Muscle of leg (tissue), 11 donors: ENCODE results near the gene MDH2. TPM values are rescaled to one million over a fixed set of nuclear protein-coding genes. Genes with fewer than 3 reads are reported as not detected.
"Not testable (repeated sequence)": the region's sequence is repeated elsewhere in the genome, so short reads cannot be mapped to it uniquely, and the experiment has no call there.

Source experiments
- DNase-seq: peaks from one replicate; pipeline ENCODE4 v3.0.0; 2013
- H3K27ac ChIP-seq: one replicate; pipeline ENCODE4 v1.5.1; 2013; ENCODE audit warnings: mild to moderate bottlenecking, low read length, control low read depth
- H3K27me3 ChIP-seq: one replicate; pipeline ENCODE4 v1.6.1; 2013; ENCODE audit warnings: low read length; ENCODE audit not compliant: control insufficient read depth, insufficient read depth
- H3K36me3 ChIP-seq: one replicate; pipeline ENCODE4 v1.6.1; 2013; ENCODE audit warnings: low read length; ENCODE audit not compliant: control insufficient read depth, insufficient read depth
- H3K4me1 ChIP-seq: one replicate; pipeline ENCODE4 v1.6.1; 2013; ENCODE audit warnings: low read length; ENCODE audit not compliant: control insufficient read depth, insufficient read depth
- H3K4me3 ChIP-seq: one replicate; pipeline ENCODE4 v1.5.1; 2013; ENCODE audit warnings: low read length, control low read depth
- H3K9me3 ChIP-seq: replicated peaks from 2 replicates; pipeline ENCODE4 v1.6.1; 2013; ENCODE audit warnings: low read depth, low read length; ENCODE audit not compliant: control insufficient read depth
- WGBS: methylation state at CpG from one replicate; pipeline ENCODE4 v1.1.5; 2013; ENCODE audit warnings: missing lambda C conversion rate; ENCODE audit not compliant: insufficient coverage; 5-methylcytosine and 5-hydroxymethylcytosine counted together
- polyA plus RNA-seq, 8 donors: library from polyadenylated mRNA; unstranded; fragments of 120-200 nt; gene quantifications; one replicate each; pipeline versions ENCODE4 v1.2.1 to v1.2.3, GENCODE V29; 2013; ENCODE audit warnings: inconsistent platforms in 1 of 8, low replicate concordance in 1 of 8; ENCODE audit not compliant: insufficient read length in 8 of 8, insufficient read depth in 1 of 8
- total RNA-seq: library from RNA; stranded (reverse); fragments of 120-200 nt; gene quantifications from one replicate; pipeline ENCODE4 v1.2.4, GENCODE V29; 2013

MDH2 gene
- total and polyA plus RNA-seq, 9 donors, result 59.8 to 272 (median 244) TPM

DNA sequence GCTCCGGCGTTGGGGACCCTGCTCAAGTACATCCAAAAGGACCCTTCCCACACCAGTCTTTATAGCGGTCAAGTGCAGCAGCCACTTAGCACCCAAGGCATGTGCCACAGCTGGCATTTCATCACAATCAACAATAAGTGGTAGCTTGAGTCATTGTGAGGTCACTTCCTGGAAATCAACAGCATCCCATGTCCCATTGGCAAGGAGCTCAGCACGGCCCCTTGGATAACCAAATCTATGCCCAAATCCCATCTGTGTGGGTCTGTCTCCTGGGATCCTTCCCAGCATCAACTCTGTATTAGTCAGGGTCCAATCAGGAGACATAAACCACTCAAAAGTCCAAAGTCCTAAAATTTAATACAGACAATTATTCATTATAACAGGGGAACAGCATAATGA is 27.1 kb downstream of the MDH2 start:
- DNase-seq, result no peak
- no peak overlapping the region for H3K27ac ChIP-seq
- H3K9me3 ChIP-seq, result peaks cover 8% of the 10 kb centered on the region
- 97% methylated on average over 3 of the region's 4 CpGs for WGBS
- no peaks in the 10 kb centered on the region for H3K36me3 ChIP-seq
- H3K4me1 ChIP-seq, result no peaks in the 10 kb centered on the region
- no peak overlapping the region for H3K4me3 ChIP-seq
- H3K27me3 ChIP-seq, result no peaks in the 10 kb centered on the region

DNA sequence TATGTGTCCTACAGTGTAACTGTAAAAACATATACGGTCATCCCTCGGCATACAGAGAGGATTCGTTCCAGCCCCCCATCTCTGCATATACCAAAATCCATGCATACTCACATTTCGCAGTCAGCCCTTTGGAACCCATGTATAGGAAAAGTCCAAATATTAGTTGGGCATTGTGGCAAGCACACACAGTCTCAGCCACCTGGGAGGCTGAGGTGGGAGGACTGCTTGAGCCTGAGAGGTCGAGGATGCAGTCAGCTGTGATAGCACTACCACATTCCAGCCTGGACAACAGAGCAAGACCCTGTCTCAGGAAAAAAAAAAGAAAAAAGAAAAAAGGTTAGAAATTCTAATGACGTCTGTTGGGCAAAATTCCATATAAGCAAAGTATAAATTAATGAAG is 29.1 kb downstream of the MDH2 start:
- no peaks in the 10 kb centered on the region for H3K27me3 ChIP-seq
- peaks cover 8% of the 10 kb centered on the region for H3K9me3 ChIP-seq
- no peaks in the 10 kb centered on the region for H3K36me3 ChIP-seq
- WGBS, result no CpG with 5 or more reads among the region's 6 CpGs
- H3K4me1 ChIP-seq, result no peaks in the 10 kb centered on the region
- H3K4me3 ChIP-seq, result no peak overlapping the region
- DNase-seq, result no peak
- no peak overlapping the region for H3K27ac ChIP-seq

GRCh38 chr7:76077435-76077834 is 29.5 kb downstream of the MDH2 start:
- peaks cover 8% of the 10 kb centered on the region for H3K9me3 ChIP-seq
- H3K27me3 ChIP-seq, result no peaks in the 10 kb centered on the region
- H3K36me3 ChIP-seq, result no peaks in the 10 kb centered on the region
- 62% methylated on average over 1 of the region's 3 CpGs for WGBS
- H3K4me3 ChIP-seq, result no peak overlapping the region
- H3K27ac ChIP-seq, result no peak overlapping the region
- DNase-seq, result no peak
- H3K4me1 ChIP-seq, result no peaks in the 10 kb centered on the region

DNA sequence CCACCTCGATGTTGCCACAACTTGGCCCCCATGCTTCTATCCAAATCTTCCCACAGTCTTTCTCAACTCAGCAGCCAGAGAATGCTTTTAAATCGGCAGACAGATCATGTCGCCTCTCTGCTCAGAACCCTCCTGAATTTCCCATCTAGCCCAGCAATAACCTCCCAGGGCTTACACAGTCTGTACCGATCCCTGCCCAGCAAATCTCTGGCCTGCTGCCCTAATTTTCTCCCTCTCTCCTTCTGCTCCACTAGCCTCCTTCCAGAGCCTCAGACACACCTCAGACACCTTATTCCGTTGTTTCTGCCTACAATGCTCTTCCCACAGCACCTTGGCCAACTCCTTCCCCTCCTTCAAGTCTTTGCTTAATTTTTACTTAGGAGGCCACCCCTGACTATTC is 32.3 kb downstream of the MDH2 start:
- H3K4me3 ChIP-seq, result no peak overlapping the region
- DNase-seq, result no peak
- no peak overlapping the region for H3K27ac ChIP-seq
- H3K9me3 ChIP-seq, result peaks cover 3% of the 10 kb centered on the region
- 74% methylated on average over 5 of the region's 5 CpGs for WGBS
- H3K36me3 ChIP-seq, result no peaks in the 10 kb centered on the region
- H3K4me1 ChIP-seq, result no peaks in the 10 kb centered on the region
- no peaks in the 10 kb centered on the region for H3K27me3 ChIP-seq

DNA sequence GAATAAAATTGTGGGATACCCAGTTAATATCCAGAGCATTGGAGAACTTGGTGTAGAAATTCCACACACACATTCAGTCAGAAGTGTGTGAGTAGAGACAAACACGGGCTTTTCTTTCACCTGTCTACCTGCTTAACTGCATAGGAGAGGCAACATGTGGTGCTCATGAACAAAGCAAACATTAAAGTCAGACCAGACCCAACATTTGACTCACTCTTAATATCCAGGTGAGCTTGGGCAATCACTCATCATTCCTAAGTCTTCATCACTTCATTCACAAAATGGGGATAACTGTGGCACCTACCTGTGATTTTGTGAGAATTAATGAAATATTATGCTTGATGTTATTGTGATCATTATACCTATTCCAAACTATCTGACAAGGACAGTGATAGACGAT is 36.2 kb downstream of the MDH2 start:
- not testable (repeated sequence) for DNase-seq, H3K27ac ChIP-seq, H3K27me3 ChIP-seq, H3K4me1 ChIP-seq, H3K4me3 ChIP-seq, H3K36me3 ChIP-seq, H3K9me3 ChIP-seq
- WGBS, result no CpG with 5 or more reads among the region's 2 CpGs

DNA sequence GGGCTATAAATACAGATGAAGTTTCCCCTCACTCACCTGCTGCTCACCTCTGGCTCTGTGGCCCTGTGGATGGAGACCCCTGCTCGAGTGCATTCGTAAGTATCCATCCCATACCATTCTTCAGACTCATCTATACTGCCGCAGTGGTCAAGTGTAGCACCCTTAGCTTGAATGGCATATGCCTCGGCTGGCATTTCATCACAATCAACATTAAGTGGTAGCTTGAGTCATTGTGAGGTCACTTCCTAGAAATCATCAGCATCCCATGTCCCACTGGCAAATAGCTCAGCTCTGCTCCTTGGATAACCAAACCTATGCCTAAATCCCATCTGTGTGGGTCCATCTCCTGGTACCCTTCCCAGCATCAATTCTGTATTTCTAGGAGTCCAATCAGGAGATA is 38.2 kb downstream of the MDH2 start:
- WGBS, result 83% methylated on average over 2 of the region's 4 CpGs

GRCh38 chr7:76087362-76087791 is 39.5 kb downstream of the MDH2 start:
- not testable (repeated sequence) for H3K36me3 ChIP-seq, H3K4me3 ChIP-seq, DNase-seq, H3K4me1 ChIP-seq, H3K27me3 ChIP-seq, H3K27ac ChIP-seq, H3K9me3 ChIP-seq
- 68% methylated on average over 2 of the region's 5 CpGs for WGBS

More for the DNA sequence above, 38.2 kb downstream of the MDH2 start:
- Histone ChIP-seq H3K9me3 (no peaks in the 10 kb centered on the region), H3K27me3 (peaks cover 2% of the 10 kb centered on the region), H3K4me1 (no peaks in the 10 kb centered on the region), H3K4me3 (no peak overlapping the region), H3K36me3 (no peaks in the 10 kb centered on the region), H3K27ac (no peak overlapping the region)
- DNase-seq, result no peak

- peaks cover 2% of the 10 kb centered on the region for H3K27me3 ChIP-seq
- H3K9me3 ChIP-seq, result no peaks in the 10 kb centered on the region
- no peak overlapping the region for H3K27ac ChIP-seq
- no peak for DNase-seq
- H3K4me1 ChIP-seq, result no peaks in the 10 kb centered on the region
- H3K4me3 ChIP-seq, result no peak overlapping the region
- H3K36me3 ChIP-seq, result no peaks in the 10 kb centered on the region
- 55% methylated on average over 7 of the region's 10 CpGs for WGBS
Observed at GRCh38 chr7:76089865-76090475, 42.1 kb downstream of the MDH2 start.

- H3K4me1 ChIP-seq, result no peaks in the 10 kb centered on the region
- no peaks in the 10 kb centered on the region for H3K36me3 ChIP-seq
- no peak overlapping the region for H3K27ac ChIP-seq
- peaks cover 2% of the 10 kb centered on the region for H3K27me3 ChIP-seq
- no peak for DNase-seq
- H3K9me3 ChIP-seq, result no peaks in the 10 kb centered on the region
- 92% methylated on average over 2 of the region's 5 CpGs for WGBS
- no peak overlapping the region for H3K4me3 ChIP-seq
Observed at GRCh38 chr7:76091506-76091905, 43.6 kb downstream of the MDH2 start.

- H3K27me3 ChIP-seq, H3K4me3 ChIP-seq: not testable (repeated sequence)
- 77% methylated on average over 4 of the region's 5 CpGs for WGBS
Observed at GRCh38 chr7:76093531-76093930, 45.6 kb downstream of the MDH2 start.

DNA sequence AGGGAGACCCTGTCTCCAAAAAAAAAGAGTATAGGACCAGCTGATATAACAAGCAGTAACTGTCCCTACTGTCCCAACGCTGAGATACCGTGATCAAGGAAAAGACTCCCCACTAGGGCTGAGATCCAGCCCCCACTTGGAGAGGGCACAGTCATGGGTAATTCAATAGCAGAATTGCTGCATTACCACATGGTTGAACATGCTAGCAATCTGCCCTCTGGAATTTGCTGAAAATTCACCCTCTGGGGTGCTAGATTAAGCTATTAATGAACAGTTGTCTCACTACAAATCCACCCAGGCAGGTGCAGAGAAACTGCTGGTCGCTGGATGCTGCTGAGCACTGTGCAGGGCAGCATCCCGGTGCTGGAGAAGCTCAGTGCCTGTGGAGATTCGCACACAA is 46.4 kb downstream of the MDH2 start:
- not testable (repeated sequence) for H3K4me3 ChIP-seq, H3K9me3 ChIP-seq, DNase-seq, H3K27me3 ChIP-seq, H3K36me3 ChIP-seq, H3K4me1 ChIP-seq, H3K27ac ChIP-seq
- WGBS, result no CpG with 5 or more reads among the region's 5 CpGs

More at GRCh38 chr7:76093531-76093930, 45.6 kb downstream of the MDH2 start:
- H3K27ac ChIP-seq, H3K36me3 ChIP-seq, DNase-seq, H3K4me1 ChIP-seq, H3K9me3 ChIP-seq: not testable (repeated sequence)
